ENCODE data around the gene CCRL2. TPM values are rescaled to one million over a fixed set of nuclear protein-coding genes. Genes with fewer than 3 reads are reported as not detected.
"Not testable (repeated sequence)": the region's sequence is repeated elsewhere in the genome, so short reads cannot be mapped to it uniquely, and the experiment has no call there.

CCRL2 gene
- total and polyA plus RNA-seq, 8 donors, result 0.76 to 5.2 (median 2.0) TPM; not detected in 3

- Histone ChIP-seq H3K4me1 (peaks cover 0 to 25% (median 11%) of the 10 kb centered on the region in 4 donors), H3K4me3 (no peak overlapping the region), H3K27ac (no peak overlapping the region), H3K36me3 (no peaks in the 10 kb centered on the region), H3K9me3 (no peaks in the 10 kb centered on the region), H3K27me3 (no peaks in the 10 kb centered on the region)
- WGBS, 5 donors, result 32 to 57% (median 50%) methylated on average over 4 of the region's 4 CpGs
- peak in 1 of 2 donors; percentile 37 for DNase-seq
- no peak for TF ChIP-seq POLR2A (IDR thresholded peaks at IDR 0.05)
- no peak for TF ChIP-seq CTCF (IDR thresholded peaks at IDR 0.05)
- no peak for TF ChIP-seq EP300 (IDR thresholded peaks at IDR 0.05)
- TF ChIP-seq POLR2AphosphoS5 (IDR thresholded peaks at IDR 0.05), result no peak
- intact Hi-C loops (cut with DNase I; ENCODE audit: low total_unique reads), result no loop called here
Measured at GRCh38 chr3:46386205-46386604, 20.9 kb upstream of the CCRL2 start.

- H3K27me3 ChIP-seq; H3K36me3 ChIP-seq; DNase-seq; H3K4me1 ChIP-seq; intact Hi-C loops (cut with DNase I; ENCODE audit: low total_unique reads); H3K4me3 ChIP-seq; H3K9me3 ChIP-seq; H3K27ac ChIP-seq: not testable (repeated sequence)
- 89 to 95% (median 93%) methylated on average over 4 of the region's 4 CpGs for WGBS, 5 donors
Measured at GRCh38 chr3:46388847-46389246, 18.2 kb upstream of the CCRL2 start.

GRCh38 chr3:46389306-46389705, 17.8 kb upstream of the CCRL2 start:
- Histone ChIP-seq H3K36me3 (no peaks in the 10 kb centered on the region), H3K4me1 (peaks cover 0 to under 1% (median 0%) of the 10 kb centered on the region in 4 donors), H3K27ac (no peak overlapping the region), H3K4me3 (no peak overlapping the region), H3K9me3 (no peaks in the 10 kb centered on the region), H3K27me3 (no peaks in the 10 kb centered on the region)
- intact Hi-C loops (cut with DNase I; ENCODE audit: low total_unique reads), result no loop called here
- 81 to 86% (median 82%) methylated on average over 6 of the region's 6 CpGs for WGBS, 5 donors
- TF ChIP-seq POLR2A (IDR thresholded peaks at IDR 0.05) (no peak), EP300 (IDR thresholded peaks at IDR 0.05) (no peak), CTCF (IDR thresholded peaks at IDR 0.05) (no peak), POLR2AphosphoS5 (IDR thresholded peaks at IDR 0.05) (no peak)
- no peak for DNase-seq

GRCh38 chr3:46391526-46391925, 15.5 kb upstream of the CCRL2 start:
- H3K36me3 ChIP-seq; DNase-seq; H3K4me1 ChIP-seq; H3K27me3 ChIP-seq; H3K27ac ChIP-seq; intact Hi-C loops (cut with DNase I; ENCODE audit: low total_unique reads); H3K4me3 ChIP-seq; H3K9me3 ChIP-seq: not testable (repeated sequence)
- 91 to 94% (median 92%) methylated on average over 5 of the region's 5 CpGs for WGBS, 5 donors

GRCh38 chr3:46393011-46393410, 14.0 kb upstream of the CCRL2 start:
- no peak for DNase-seq
- no peaks in the 10 kb centered on the region for H3K9me3 ChIP-seq
- H3K36me3 ChIP-seq, result no peaks in the 10 kb centered on the region
- H3K27me3 ChIP-seq, result no peaks in the 10 kb centered on the region
- no peak overlapping the region for H3K4me3 ChIP-seq
- intact Hi-C loops (cut with DNase I; ENCODE audit: low total_unique reads), result no loop called here
- WGBS, 5 donors, result 66 to 76% (median 72%) methylated on average over 2 of the region's 2 CpGs
- no peak overlapping the region for H3K27ac ChIP-seq
- H3K4me1 ChIP-seq, result no peaks in the 10 kb centered on the region
- no peak for TF ChIP-seq EP300 (IDR thresholded peaks at IDR 0.05)
- no peak for TF ChIP-seq CTCF (IDR thresholded peaks at IDR 0.05)
- no peak for TF ChIP-seq POLR2AphosphoS5 (IDR thresholded peaks at IDR 0.05)
- no peak for TF ChIP-seq POLR2A (IDR thresholded peaks at IDR 0.05)
